ENCODE measurements around the gene SRPK3. TPM values are rescaled to one million over a fixed set of nuclear protein-coding genes. Genes with fewer than 3 reads are reported as not detected.

SRPK3 gene
- total RNA-seq, 1 donor from 2014 or later = 0.13 TPM

- DNase-seq (ENCODE audit: low read depth in 2 of 2) = no peak
Observed at GRCh38 chrX:153770601-153771414, 10.0 kb upstream of the SRPK3 start.

- DNase-seq (ENCODE audit: low read depth in 2 of 2) = no peak
Observed at GRCh38 chrX:153771415-153772315, 9.2 kb upstream of the SRPK3 start.

DNA sequence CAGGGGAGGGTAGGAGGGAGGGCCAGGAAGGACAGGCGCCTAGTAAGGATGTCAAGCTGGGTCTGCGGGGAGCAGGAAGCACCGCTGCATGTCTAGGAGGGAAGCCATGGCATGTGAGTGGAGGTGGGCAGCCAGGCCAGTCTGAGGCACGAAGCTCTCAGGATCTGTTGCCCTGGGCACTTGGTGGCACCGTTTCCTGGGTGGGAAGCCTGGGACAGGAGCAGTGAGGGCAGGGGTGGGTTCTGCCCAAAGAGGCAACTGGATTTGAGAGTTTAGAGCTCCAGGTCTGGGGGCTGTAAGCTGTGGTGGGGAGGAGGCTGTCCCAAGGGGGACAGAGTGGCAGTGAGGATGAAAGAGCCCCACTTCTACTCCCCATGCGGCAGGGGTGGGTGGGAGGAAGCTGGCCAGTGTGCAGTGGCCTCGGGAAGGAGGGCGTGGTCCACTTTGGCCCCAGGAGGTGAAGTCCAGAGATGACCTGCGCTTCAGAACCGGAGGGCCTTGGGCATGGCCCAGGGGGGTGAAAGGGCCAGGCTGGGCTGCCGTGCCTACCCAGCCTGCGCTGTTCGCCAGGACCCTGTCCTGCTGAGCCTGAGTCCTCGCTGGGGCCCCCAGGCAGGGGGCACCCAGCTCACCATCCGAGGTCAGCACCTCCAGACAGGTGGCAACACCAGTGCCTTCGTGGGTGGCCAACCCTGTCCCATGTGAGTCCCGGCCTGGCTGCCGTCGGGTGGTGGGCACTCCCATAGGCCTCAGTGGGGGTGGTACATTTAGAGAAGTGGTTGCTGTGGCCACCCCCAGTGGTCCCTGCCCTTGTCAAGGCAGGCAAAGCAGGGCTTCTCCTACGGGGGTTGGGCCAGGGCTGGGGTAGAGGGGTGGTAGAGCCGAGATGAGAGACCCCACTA lies 8.3 kb upstream of the SRPK3 start:
- no peak for DNase-seq (ENCODE audit: low read depth in 2 of 2)

GRCh38 chrX:153773218-153773611 lies 7.6 kb upstream of the SRPK3 start:
- no peak for DNase-seq (ENCODE audit: low read depth in 2 of 2)

- no peak for DNase-seq (ENCODE audit: low read depth in 2 of 2)
Observed at GRCh38 chrX:153773741-153774575, 6.9 kb upstream of the SRPK3 start.

DNA sequence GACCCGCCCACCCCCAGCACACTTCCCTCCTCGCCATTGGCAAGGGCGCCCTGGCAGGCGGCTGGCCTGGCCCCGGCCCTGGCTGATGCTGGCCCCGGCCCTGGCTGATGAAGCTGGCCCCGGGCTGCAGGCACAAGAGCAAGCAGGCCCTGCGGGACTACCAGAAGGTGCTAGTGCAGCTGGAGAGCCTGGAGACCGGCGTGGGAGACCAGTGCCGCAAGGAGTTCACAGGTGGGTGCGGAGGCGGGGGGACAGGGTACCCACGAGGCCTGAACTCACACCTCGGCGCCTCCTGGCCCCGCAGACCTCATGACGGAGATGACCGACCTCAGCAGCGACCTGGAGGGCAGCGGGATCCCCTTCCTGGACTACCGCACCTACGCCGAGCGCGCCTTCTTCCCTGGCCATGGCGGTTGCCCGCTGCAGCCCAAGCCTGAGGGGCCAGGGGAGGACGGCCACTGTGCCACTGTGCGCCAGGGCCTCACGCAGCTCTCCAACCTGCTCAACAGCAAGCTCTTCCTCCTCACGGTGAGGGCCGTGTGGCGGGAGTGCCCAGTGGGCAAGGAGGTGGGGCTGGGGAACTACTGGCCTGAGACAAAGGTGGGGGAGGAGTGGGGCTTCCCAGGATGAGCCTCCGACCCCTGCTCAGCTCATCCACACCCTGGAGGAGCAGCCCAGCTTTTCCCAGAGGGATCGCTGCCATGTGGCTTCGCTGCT lies 6.1 kb upstream of the SRPK3 start:
- DNase-seq (ENCODE audit: low read depth in 2 of 2) = no peak

- no peak for DNase-seq (ENCODE audit: low read depth in 2 of 2)
Observed at GRCh38 chrX:153775293-153776119, 5.3 kb upstream of the SRPK3 start.

- no peak for DNase-seq (ENCODE audit: low read depth in 2 of 2)
Observed at GRCh38 chrX:153776120-153776599, 4.7 kb upstream of the SRPK3 start.

DNA sequence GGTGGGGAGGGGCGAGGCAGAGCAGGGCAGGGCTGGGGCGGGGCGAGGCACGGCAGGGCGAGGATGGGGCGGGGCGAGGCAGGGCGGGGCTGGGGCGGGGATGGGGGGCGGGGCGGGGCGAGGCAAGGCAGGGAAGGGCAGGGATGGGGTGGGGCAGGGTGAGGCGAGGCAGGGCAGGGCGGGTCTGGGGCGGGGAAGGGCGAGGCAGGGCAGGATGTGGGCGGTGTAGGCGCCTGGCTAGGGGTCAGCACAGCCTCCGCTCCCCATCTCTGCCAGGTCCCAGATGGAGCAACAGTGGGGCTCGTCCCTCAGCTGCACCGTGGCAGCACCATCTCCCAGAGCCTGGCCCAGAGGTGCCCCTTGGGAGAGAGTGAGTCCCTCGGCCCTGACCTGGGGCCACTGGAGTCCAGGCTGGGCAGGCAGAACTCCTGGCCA lies 4.2 kb upstream of the SRPK3 start:
- DNase-seq (ENCODE audit: low read depth in 2 of 2) = no peak

DNA sequence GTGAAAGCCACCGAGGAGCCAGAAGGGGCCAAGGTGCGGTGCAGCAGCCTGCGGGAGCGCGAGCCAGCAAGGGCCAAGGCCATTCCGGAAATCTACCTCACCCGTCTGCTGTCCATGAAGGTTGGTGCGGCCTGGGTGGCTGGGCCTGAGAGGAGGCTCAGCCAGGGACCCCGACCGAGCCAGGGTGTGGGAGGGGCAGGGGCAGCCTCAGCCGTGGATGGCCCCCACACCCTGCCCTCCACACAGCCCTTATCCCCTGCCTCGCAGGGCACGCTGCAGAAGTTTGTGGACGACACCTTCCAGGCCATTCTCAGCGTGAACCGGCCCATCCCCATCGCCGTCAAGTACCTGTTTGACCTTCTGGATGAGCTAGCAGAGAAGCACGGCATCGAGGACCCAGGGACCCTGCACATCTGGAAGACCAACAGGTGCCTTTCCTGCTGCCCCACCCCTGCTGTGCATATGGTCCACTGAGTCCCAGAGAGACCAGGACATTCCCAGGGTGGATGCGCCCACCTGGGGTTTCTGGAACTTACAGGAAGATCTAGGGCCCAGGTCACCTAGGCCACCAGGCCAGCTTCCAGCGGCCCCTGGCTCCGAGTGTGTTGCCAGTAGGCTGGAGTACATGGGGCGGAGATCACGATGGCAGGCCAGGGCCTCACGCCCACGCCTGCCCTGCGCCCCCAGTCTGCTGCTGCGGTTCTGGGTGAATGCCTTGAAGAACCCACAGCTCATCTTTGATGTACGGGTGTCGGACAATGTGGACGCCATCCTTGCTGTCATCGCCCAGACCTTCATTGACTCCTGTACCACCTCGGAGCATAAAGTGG lies 3.4 kb upstream of the SRPK3 start:
- DNase-seq (ENCODE audit: low read depth in 2 of 2) = no peak

DNA sequence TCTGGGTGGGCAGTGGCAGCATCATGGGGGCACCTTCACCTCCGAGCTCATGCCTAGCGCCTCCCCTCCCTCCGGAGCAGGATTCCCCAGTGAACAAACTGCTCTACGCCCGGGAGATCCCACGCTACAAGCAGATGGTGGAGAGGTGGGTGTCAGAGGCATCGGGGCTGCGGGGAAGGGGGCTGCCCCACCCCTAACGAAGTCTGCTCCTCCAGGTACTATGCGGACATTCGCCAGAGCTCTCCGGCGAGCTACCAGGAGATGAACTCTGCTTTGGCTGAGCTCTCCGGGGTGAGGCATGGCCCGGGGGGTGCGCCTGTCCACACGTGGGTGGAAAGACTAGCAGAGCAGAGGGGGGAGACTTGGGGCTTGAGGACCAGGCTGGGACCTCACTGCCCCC lies 2.7 kb upstream of the SRPK3 start:
- DNase-seq (ENCODE audit: low read depth in 2 of 2) = no peak

- DNase-seq (ENCODE audit: low read depth in 2 of 2) = no peak
Observed at GRCh38 chrX:153778684-153779101, 2.1 kb upstream of the SRPK3 start.

DNA sequence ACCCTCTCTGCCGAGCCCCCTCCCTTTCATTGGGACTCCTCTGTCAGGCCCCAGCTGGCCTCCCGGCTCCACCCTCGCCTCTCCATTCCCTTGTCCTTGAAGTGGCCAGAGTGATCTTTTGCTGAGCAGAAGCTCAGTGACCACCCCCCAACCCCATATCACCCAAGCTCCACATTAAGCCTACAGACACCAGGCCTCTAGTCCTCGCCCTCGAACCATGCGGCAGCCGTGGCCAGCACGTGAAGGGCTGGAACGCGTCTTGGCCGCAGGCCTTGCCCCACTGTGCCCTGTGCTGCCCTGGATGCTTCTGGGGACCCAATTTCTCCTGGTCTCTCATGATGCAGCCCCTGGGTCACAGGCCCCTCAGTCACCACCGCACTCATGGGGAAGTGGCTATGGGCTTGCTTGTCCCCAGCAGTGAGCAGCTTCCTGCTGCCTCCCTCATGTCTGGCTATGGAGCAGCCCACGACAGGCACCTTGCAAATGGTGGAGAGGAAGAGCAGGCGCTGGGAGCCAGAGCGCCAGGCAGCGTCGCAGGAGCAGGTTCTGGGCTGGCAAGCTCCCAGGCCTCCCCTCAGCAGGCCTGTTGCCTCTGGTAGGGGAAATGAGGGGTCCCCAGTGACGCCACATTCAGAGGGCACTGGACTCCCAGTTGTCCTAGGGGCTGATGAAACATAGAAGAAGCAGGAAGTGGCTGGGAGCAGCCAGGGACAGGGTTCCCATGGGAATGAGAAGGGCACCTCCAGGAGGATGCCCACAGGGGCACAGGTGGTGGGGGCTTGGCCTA lies 757 bp upstream of the SRPK3 start:
- no peak for DNase-seq (ENCODE audit: low read depth in 2 of 2)

- DNase-seq (ENCODE audit: low read depth in 2 of 2) = no peak
Observed at GRCh38 chrX:153781428-153782047, 697 bp downstream of the SRPK3 start.

GRCh38 chrX:153782313-153782712 lies 1.5 kb downstream of the SRPK3 start:
- peak in 1 of 2 donors; percentile 12 for DNase-seq (ENCODE audit: low read depth in 2 of 2)

DNA sequence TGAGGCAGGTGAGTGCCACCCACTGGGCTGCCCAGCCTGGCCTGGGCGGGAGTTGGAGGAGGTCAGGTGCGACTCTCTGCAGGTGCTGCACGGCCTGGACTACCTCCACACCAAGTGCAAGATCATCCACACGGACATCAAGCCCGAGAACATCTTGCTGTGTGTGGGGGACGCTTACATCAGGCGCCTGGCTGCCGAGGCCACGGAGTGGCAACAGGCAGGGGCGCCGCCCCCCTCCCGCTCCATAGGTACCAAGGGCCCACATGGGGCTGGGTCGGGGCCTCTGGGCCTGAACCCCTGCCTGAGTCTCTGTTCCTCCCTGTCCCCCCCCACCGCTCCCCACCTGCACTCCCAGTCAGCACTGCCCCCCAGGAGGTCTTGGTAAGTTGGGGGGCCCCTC lies 2.0 kb downstream of the SRPK3 start:
- DNase-seq (ENCODE audit: low read depth in 2 of 2) = no peak
